Astrocyte of the spinal cord (primary cell): ENCODE results near the gene MYD88.

Source experiments
- DNase-seq: peaks from one replicate; pipeline ENCODE4 v3.0.0; 2011; ENCODE audit warnings: low read depth, low spot score
- H3K4me3 ChIP-seq: 2 replicates; pipeline ENCODE4 v1.5.1; 2011; ENCODE audit warnings: low read depth, mild to moderate bottlenecking, low read length, moderate library complexity
- CTCF ChIP-seq: IDR thresholded peaks from 2 replicates; pipeline ENCODE4 v1.5.1; 2012; ENCODE audit warnings: low read depth, mild to moderate bottlenecking, low read length, inconsistent platforms
- in situ Hi-C: cut with HindIII; loops from 2 replicates; pipeline ENCODE4 v1.10.0; 2017; ENCODE audit warnings: low sequenced_read_pairs

MYD88 gene

GRCh38 chr3:38098376-38098723 lies 40.1 kb upstream of the MYD88 start:
- no peak overlapping the region for H3K4me3 ChIP-seq
- no peak for TF ChIP-seq CTCF
- no peak for DNase-seq
- in situ Hi-C loops: no loop called here

- H3K4me3 ChIP-seq: no peak overlapping the region
- DNase-seq: no peak
- TF ChIP-seq CTCF: no peak
- in situ Hi-C loops: no loop called here
Observed at GRCh38 chr3:38099518-38099917, 38.9 kb upstream of the MYD88 start.

- TF ChIP-seq CTCF: no peak
- DNase-seq: no peak
- in situ Hi-C loops: no loop called here
- no peak overlapping the region for H3K4me3 ChIP-seq
Observed at GRCh38 chr3:38100498-38100897, 38.0 kb upstream of the MYD88 start.

GRCh38 chr3:38101811-38102443 lies 36.5 kb upstream of the MYD88 start:
- TF ChIP-seq CTCF: no peak
- DNase-seq: no peak
- in situ Hi-C loops: no loop called here
- H3K4me3 ChIP-seq: no peak overlapping the region

DNA sequence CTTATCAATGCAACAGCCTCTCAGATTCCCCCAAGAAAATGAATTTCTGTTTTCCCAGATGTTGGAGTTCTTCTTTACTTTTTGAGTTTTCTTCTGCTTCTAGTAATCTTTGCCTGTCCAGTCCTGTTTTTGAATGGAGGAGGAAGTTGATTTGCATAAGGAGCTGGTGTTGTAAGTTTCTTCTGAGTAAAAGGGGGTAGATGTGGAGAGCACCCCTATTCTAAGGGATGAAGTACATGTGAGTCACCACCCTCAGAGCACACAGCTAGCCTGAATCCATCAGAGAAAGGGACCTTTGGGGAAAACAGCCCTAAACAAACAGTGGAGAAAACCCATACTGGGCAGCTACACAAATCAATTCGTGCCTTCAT lies 36.0 kb upstream of the MYD88 start:
- no peak overlapping the region for H3K4me3 ChIP-seq
- DNase-seq: no peak
- in situ Hi-C loops: no loop called here
- TF ChIP-seq CTCF: no peak

- in situ Hi-C loops: no loop called here
- TF ChIP-seq CTCF: no peak
- no peak overlapping the region for H3K4me3 ChIP-seq
- no peak for DNase-seq
Observed at GRCh38 chr3:38105525-38105924, 32.9 kb upstream of the MYD88 start.
